CD14-positive monocyte (primary cell): ENCODE results near the gene CAD. TPM values are rescaled to one million over a fixed set of nuclear protein-coding genes. Genes with fewer than 3 reads are reported as not detected.
A peak's percentile ranks its signal among the peaks of the same experiment; 100 is the strongest.

ENCODE experiments used
- DNase-seq, 3 donors: peaks; one replicate each; pipeline ENCODE4 v3.0.0-alpha.2; 2011 to 2022
- H2AFZ ChIP-seq: 2 replicates; pipeline ENCODE4 v1.6.0; 2012; ENCODE audit warnings: mild to moderate bottlenecking, low read depth, low read length, inconsistent platforms; ENCODE audit not compliant: insufficient read depth, poor library complexity, severe bottlenecking
- H3K27ac ChIP-seq, 2 donors: 1 replicate in 1 of 2; 2 replicates in 1 of 2; pipeline ENCODE4 v1.5.1; 2012 to 2013; ENCODE audit warnings: low read length in 2 of 2, control low read depth in 1 of 2, inconsistent platforms in 1 of 2, low read depth in 1 of 2, mild to moderate bottlenecking in 1 of 2
- H3K27me3 ChIP-seq, 2 donors: one replicate each; pipeline versions ENCODE4 v1.6.0 to v1.6.1; 2011 to 2013; ENCODE audit warnings: low read length in 2 of 2; ENCODE audit not compliant: control insufficient read depth in 2 of 2, insufficient read depth in 2 of 2
- H3K36me3 ChIP-seq, 2 donors: replicated peaks in 1 of 2; 1 replicate in 1 of 2; 2 replicates in 1 of 2; pipeline versions ENCODE4 v1.5.1 to v1.6.1; 2012 to 2013; ENCODE audit warnings: low read length in 2 of 2, control low read depth in 1 of 2, inconsistent platforms in 1 of 2, mild to moderate bottlenecking in 1 of 2; ENCODE audit not compliant: insufficient read depth in 2 of 2, control insufficient read depth in 1 of 2
- H3K4me1 ChIP-seq, 2 donors: 1 replicate in 1 of 2; 2 replicates in 1 of 2; pipeline versions ENCODE4 v1.5.1 to v1.6.1; 2012 to 2013; ENCODE audit warnings: low read length in 2 of 2, control low read depth in 1 of 2, inconsistent platforms in 1 of 2, mild to moderate bottlenecking in 1 of 2, moderate library complexity in 1 of 2; ENCODE audit not compliant: insufficient read depth in 2 of 2, control insufficient read depth in 1 of 2
- H3K4me2 ChIP-seq: replicated peaks from 2 replicates; pipeline ENCODE3; 2012; ENCODE audit warnings: low read length, moderate library complexity, mild to moderate bottlenecking; ENCODE audit not compliant: poor library complexity, severe bottlenecking; ENCODE audit errors: extremely low read depth
- H3K4me3 ChIP-seq, 3 experiments: fragments of 200-600 bp in 1 of 3; sonication (generic) in 1 of 3; replicated peaks in 1 of 3; 1 replicate in 2 of 3; 2 replicates in 1 of 3; pipeline ENCODE4 v1.5.1; 2011 to 2013; ENCODE audit warnings: low read length in 3 of 3, mild to moderate bottlenecking in 3 of 3, control low read depth in 2 of 3, low read depth in 2 of 3, inconsistent platforms in 1 of 3, moderate library complexity in 1 of 3
- H3K79me2 ChIP-seq: 2 replicates; pipeline ENCODE4 v1.6.0; 2012; ENCODE audit warnings: mild to moderate bottlenecking, control low read depth, inconsistent platforms, low read length, moderate library complexity; ENCODE audit not compliant: insufficient read depth
- H3K9ac ChIP-seq: 2 replicates; pipeline ENCODE4 v1.6.0; 2017; ENCODE audit warnings: low read length, mild to moderate bottlenecking; ENCODE audit not compliant: insufficient read depth, poor library complexity, severe bottlenecking
- H3K9me3 ChIP-seq, 2 donors: replicated peaks in 1 of 2; 1 replicate in 1 of 2; 2 replicates in 1 of 2; pipeline versions ENCODE4 v1.5.1 to v1.6.1; 2012 to 2013; ENCODE audit warnings: low read length in 2 of 2, control low read depth in 1 of 2; ENCODE audit not compliant: control insufficient read depth in 1 of 2, insufficient read depth in 1 of 2
- H4K20me1 ChIP-seq: 2 replicates; pipeline ENCODE4 v1.6.0; 2012; ENCODE audit warnings: mild to moderate bottlenecking, low read length, control low read depth, moderate library complexity; ENCODE audit not compliant: insufficient read depth
- H3K27ac Mint-ChIP-seq, 7 donors: one replicate each; pipeline ENCODE4 v1.8.0; 2020; ENCODE audit warnings: mild to moderate bottlenecking in 7 of 7, mixed read lengths in 7 of 7, moderate library complexity in 6 of 7, inconsistent platforms in 2 of 7
- H3K27me3 Mint-ChIP-seq, 3 donors: one replicate each; pipeline ENCODE4 v1.8.0; 2021 to 2022; ENCODE audit warnings: low read depth in 3 of 3, mild to moderate bottlenecking in 3 of 3, mixed read lengths in 3 of 3, moderate library complexity in 3 of 3, inconsistent platforms in 1 of 3
- H3K36me3 Mint-ChIP-seq, 2 donors: one replicate each; pipeline ENCODE4 v1.8.0; 2020; ENCODE audit warnings: mixed read lengths in 2 of 2, inconsistent platforms in 1 of 2, mild to moderate bottlenecking in 1 of 2
- H3K4me1 Mint-ChIP-seq: one replicate; pipeline ENCODE4 v1.8.0; 2020; ENCODE audit warnings: mild to moderate bottlenecking, mixed read lengths
- H3K4me3 Mint-ChIP-seq, 2 donors: one replicate each; pipeline ENCODE4 v1.8.0; 2020; ENCODE audit warnings: mild to moderate bottlenecking in 2 of 2, mixed read lengths in 2 of 2, moderate library complexity in 1 of 2
- H3K9me3 Mint-ChIP-seq, 7 donors: one replicate each; pipeline ENCODE4 v1.8.0; 2020 to 2022; ENCODE audit warnings: mixed read lengths in 7 of 7, mild to moderate bottlenecking in 6 of 7, moderate library complexity in 6 of 7, inconsistent platforms in 2 of 7
- CTCF ChIP-seq: fragments of 200-600 bp; IDR thresholded peaks from one replicate; pipeline ENCODE4 v1.8.0; 2022; ENCODE audit warnings: antibody characterized with exemption, mild to moderate bottlenecking
- WGBS: methylation state at CpG from one replicate; pipeline ENCODE4 v1.1.5; 2013; ENCODE audit warnings: missing lambda C conversion rate; ENCODE audit not compliant: insufficient coverage; 5-methylcytosine and 5-hydroxymethylcytosine counted together
- intact Hi-C, 2 donors: fragments of 100-400 bp; cut with micrococcal nuclease; formaldehyde crosslinking; loops; one replicate each; pipeline versions ENCODE4 v1.15.0 to v1.15.1; 2023
- polyA plus RNA-seq, 3 donors: library from polyadenylated mRNA; depleted of rRNA in 1 of 3; unstranded in 2 of 3; stranded (reverse) in 1 of 3; fragments of 300-500 nt in 2 of 3; fragments of >200 nt in 1 of 3; fragmentation: Illumina TruSeq in 2 of 3; gene quantifications; 1 replicate in 2 of 3; 2 replicates in 1 of 3; pipeline ENCODE4 v1.2.3, GENCODE V29; 2012 to 2021

CAD gene
- polyA plus RNA-seq, 3 donors: 0.71 to 17.3 (median 1.7) TPM

GRCh38 chr2:27220091-27220490, 2.9 kb downstream of the CAD start:
- WGBS: 100% methylated on average over 3 of the region's 7 CpGs
- Mint-ChIP-seq H3K36me3 (peaks cover 50 to 64% of the 10 kb centered on the region in 2 donors), H3K4me1 (peaks cover 17% of the 10 kb centered on the region), H3K27ac (no peak overlapping the region), H3K4me3 (no peak overlapping the region), H3K9me3 (peaks cover 0 to 2% (median 0%) of the 10 kb centered on the region in 7 donors), H3K27me3 (peaks cover 0 to 1% (median 1%) of the 10 kb centered on the region in 3 donors)
- Histone ChIP-seq H3K27me3 (no peaks in the 10 kb centered on the region), H3K9me3 (no peaks in the 10 kb centered on the region), H3K79me2 (peaks cover 3% of the 10 kb centered on the region), H3K27ac (no peak overlapping the region), H3K9ac (no peak overlapping the region), H4K20me1 (no peaks in the 10 kb centered on the region), H3K4me2 (no peak overlapping the region), H3K4me1 (peaks cover 12 to 19% of the 10 kb centered on the region in 2 donors), H3K4me3 (no peak overlapping the region), H2AFZ (no peak overlapping the region), H3K36me3 (peaks cover 30 to 70% of the 10 kb centered on the region in 2 donors)
- DNase-seq: no peak
- intact Hi-C loops: no loop called here
- TF ChIP-seq CTCF: no peak

GRCh38 chr2:27221166-27221565, 4.0 kb downstream of the CAD start:
- Histone ChIP-seq H3K79me2 (peaks cover 3% of the 10 kb centered on the region), H3K9ac (no peak overlapping the region), H3K4me2 (no peak overlapping the region), H2AFZ (no peak overlapping the region), H3K27me3 (no peaks in the 10 kb centered on the region), H4K20me1 (no peaks in the 10 kb centered on the region), H3K36me3 (peaks cover 40 to 69% of the 10 kb centered on the region in 2 donors), H3K27ac (no peak overlapping the region), H3K9me3 (no peaks in the 10 kb centered on the region), H3K4me1 (peaks cover 12 to 19% of the 10 kb centered on the region in 2 donors), H3K4me3 (no peak overlapping the region)
- DNase-seq: no peak
- intact Hi-C loops: no loop called here
- peaks cover 17% of the 10 kb centered on the region for H3K4me1 Mint-ChIP-seq
- peak overlapping the region in 2 of 7 donors; percentile 37 to 54 for H3K27ac Mint-ChIP-seq
- peaks cover 57 to 72% of the 10 kb centered on the region in 2 donors for H3K36me3 Mint-ChIP-seq
- WGBS: no CpG with 5 or more reads among the region's 3 CpGs
- peaks cover 0 to 2% (median 0%) of the 10 kb centered on the region in 7 donors for H3K9me3 Mint-ChIP-seq
- peaks cover 0 to 5% (median 0%) of the 10 kb centered on the region in 3 donors for H3K27me3 Mint-ChIP-seq
- no peak overlapping the region for H3K4me3 Mint-ChIP-seq
- TF ChIP-seq CTCF: no peak
